Heart left ventricle (tissue), 16 donors: ENCODE results near the gene OR14A16. TPM values are rescaled to one million over a fixed set of nuclear protein-coding genes. Genes with fewer than 3 reads are reported as not detected.

Experiments used
- ATAC-seq, 4 donors: fragments of 200-7000 bp; cut with Tn5 transposase; one replicate each; pipeline ENCODE4 v1.9.1; 2020 to 2022; ENCODE audit warnings: moderate library complexity in 4 of 4, mild to moderate bottlenecking in 3 of 4, moderate number of reproducible peaks in 1 of 4
- DNase-seq, 5 donors: peaks; one replicate each; pipeline ENCODE4 v3.0.0-alpha.2; 2020
- H3K27ac ChIP-seq, 12 donors: fragments of 200-600 bp; sonication (generic) in 4 of 12; one replicate each; pipeline versions ENCODE4 v1.5.0 to v1.8.0; 2016 to 2022; ENCODE audit warnings: mild to moderate bottlenecking in 2 of 12
- H3K27me3 ChIP-seq, 9 donors: fragments of 200-600 bp; sonication (generic) in 2 of 9; one replicate each; pipeline versions ENCODE4 v1.5.1 to v1.8.0; 2016 to 2022; ENCODE audit warnings: mild to moderate bottlenecking in 3 of 9
- H3K36me3 ChIP-seq, 9 donors: fragments of 200-600 bp; sonication (generic) in 2 of 9; one replicate each; pipeline versions ENCODE4 v1.5.0 to v1.8.0; 2018 to 2022; ENCODE audit warnings: mild to moderate bottlenecking in 2 of 9
- H3K4me1 ChIP-seq, 12 donors: fragments of 200-600 bp; sonication (generic) in 4 of 12; one replicate each; pipeline versions ENCODE4 v1.5.0 to v1.8.0; 2016 to 2022; ENCODE audit warnings: mild to moderate bottlenecking in 3 of 12
- H3K4me3 ChIP-seq, 12 donors: fragments of 200-600 bp; sonication (generic) in 4 of 12; one replicate each; pipeline versions ENCODE4 v1.5.0 to v1.8.0; 2017 to 2022; ENCODE audit warnings: mild to moderate bottlenecking in 9 of 12, moderate library complexity in 4 of 12
- H3K9me3 ChIP-seq, 12 donors: fragments of 200-600 bp; sonication (generic) in 4 of 12; one replicate each; pipeline versions ENCODE4 v1.5.0 to v1.8.0; 2016 to 2022; ENCODE audit warnings: mild to moderate bottlenecking in 1 of 12
- POLR2A ChIP-seq, 2 donors: fragments of 450-650 bp; IDR thresholded peaks; one replicate each; pipeline ENCODE4 v1.6.1; 2017; ENCODE audit warnings: antibody characterized with exemption in 2 of 2, mild to moderate bottlenecking in 2 of 2, moderate library complexity in 2 of 2
- WGBS, 4 donors: extraction: QIAGEN DNeasy Blood & Tissue Kit in 2 of 4; methylation state at CpG; one replicate each; pipeline versions ENCODE4 v1.1.5 to v1.1.7; 2013 to 2018; 5-methylcytosine and 5-hydroxymethylcytosine counted together
- intact Hi-C, 10 donors: fragments of 100-400 bp; cut with DNase I; formaldehyde crosslinking; loops; one replicate each; pipeline versions ENCODE4 v1.11.1 to v1.14.2; 2022
- polyA plus RNA-seq, 2 donors: library from polyadenylated mRNA; stranded (reverse); fragments of 200-250 nt; gene quantifications; one replicate each; pipeline ENCODE4 v1.2.3, GENCODE V29; 2013
- total RNA-seq, 9 donors: library from RNA; depleted of rRNA in 2 of 9; stranded (reverse); fragments of >200 nt in 2 of 9; fragmentation: NEBNext Ultra II Directional in 3 of 9; extraction: Animal tissue kit (Norgen Biotek cat#: 25700) in 3 of 9; gene quantifications; one replicate each; pipeline versions ENCODE4 v1.1.0 to v1.2.4, GENCODE V29; 2016 to 2023
- TF ChIP-seq, protein P1 (sequence below), 12 donors: fragments of 200-600 bp; sonication (generic) in 4 of 12; IDR thresholded peaks; one replicate each; pipeline versions ENCODE4 v1.5.0 to v1.8.0; 2018 to 2022; ENCODE audit warnings: antibody characterized with exemption in 12 of 12, mild to moderate bottlenecking in 5 of 12
- donor health status: ischemic (EF 13 %, LVEDD 7.1; RV severe dilation, severe dysfunction).
- donor health status: healthy with polysubstance abuse.
- donor health status: DM: no; HTN: yes; CAD: no.
- donor health status: DM: no; HTN: no; CAD: no.
- donor health status: ischemic (EF 25% LVEDD 6.9; RV normal size, moderate dysfunction).
- donor health status: ischemic (EF 25% LVEDD 5.7; RV mildly dilated, moderate dysfunction).
- donor health status: healthy.
- donor health status: DM: yes; HTN: yes; CAD: no.
- donor health status: ischemic (EF 35%, LVEDD 5.7; RV mildly dilated, moderate dysfunction).
- donor health status: nonischemic (EF 11% LVEDD 7.7; RV severe dilation, severe dysfunction).
- donor health status: DM: yes; HTN: yes; CAD: no.
- donor health status: PGD.
- donor health status: ischemic (EF 29% LVEDD 5.4; RV normal size, mild dysfunction).
- donor health status: nonischemic (EF 23%, LVEDD 6.1; RV moderate dilation, normal function).

OR14A16 gene
- total and polyA plus RNA-seq, 11 donors: not detected

DNA sequence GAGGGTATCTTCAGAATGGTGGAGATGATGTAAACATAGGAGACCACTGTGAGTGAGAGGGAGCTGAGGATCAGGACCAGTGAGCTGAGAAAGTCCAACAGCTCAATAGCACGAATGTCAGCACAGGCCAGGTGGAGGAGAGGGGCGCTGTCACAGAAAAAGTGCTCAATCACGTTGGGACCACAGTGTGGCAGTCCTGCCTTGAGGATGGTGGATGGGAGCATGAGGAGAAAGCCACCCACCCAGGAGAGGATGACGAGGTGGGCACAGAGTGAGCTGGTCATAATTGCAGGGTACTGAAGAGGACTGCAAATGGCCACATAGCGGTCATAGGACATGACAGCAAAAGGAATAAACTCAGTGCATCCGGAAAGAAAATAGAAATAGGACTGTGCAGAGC is 9.7 kb upstream of the OR14A16 start:
- Histone ChIP-seq H3K4me3 (no peak overlapping the region), H3K9me3 (no peaks in the 10 kb centered on the region), H3K4me1 (no peaks in the 10 kb centered on the region), H3K36me3 (no peaks in the 10 kb centered on the region), H3K27me3 (no peaks in the 10 kb centered on the region), H3K27ac (no peak overlapping the region)
- TF ChIP-seq, protein P1, sequence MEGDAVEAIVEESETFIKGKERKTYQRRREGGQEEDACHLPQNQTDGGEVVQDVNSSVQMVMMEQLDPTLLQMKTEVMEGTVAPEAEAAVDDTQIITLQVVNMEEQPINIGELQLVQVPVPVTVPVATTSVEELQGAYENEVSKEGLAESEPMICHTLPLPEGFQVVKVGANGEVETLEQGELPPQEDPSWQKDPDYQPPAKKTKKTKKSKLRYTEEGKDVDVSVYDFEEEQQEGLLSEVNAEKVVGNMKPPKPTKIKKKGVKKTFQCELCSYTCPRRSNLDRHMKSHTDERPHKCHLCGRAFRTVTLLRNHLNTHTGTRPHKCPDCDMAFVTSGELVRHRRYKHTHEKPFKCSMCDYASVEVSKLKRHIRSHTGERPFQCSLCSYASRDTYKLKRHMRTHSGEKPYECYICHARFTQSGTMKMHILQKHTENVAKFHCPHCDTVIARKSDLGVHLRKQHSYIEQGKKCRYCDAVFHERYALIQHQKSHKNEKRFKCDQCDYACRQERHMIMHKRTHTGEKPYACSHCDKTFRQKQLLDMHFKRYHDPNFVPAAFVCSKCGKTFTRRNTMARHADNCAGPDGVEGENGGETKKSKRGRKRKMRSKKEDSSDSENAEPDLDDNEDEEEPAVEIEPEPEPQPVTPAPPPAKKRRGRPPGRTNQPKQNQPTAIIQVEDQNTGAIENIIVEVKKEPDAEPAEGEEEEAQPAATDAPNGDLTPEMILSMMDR (IDR thresholded peaks at IDR 0.05): no peak
- TF ChIP-seq POLR2A (IDR thresholded peaks at IDR 0.05): no peak
- intact Hi-C loops: no loop called here
- WGBS, 4 donors: 58 to 68% (median 63%) methylated on average over 6 of the region's 6 CpGs
- DNase-seq (no peak), ATAC-seq (no peak)

DNA sequence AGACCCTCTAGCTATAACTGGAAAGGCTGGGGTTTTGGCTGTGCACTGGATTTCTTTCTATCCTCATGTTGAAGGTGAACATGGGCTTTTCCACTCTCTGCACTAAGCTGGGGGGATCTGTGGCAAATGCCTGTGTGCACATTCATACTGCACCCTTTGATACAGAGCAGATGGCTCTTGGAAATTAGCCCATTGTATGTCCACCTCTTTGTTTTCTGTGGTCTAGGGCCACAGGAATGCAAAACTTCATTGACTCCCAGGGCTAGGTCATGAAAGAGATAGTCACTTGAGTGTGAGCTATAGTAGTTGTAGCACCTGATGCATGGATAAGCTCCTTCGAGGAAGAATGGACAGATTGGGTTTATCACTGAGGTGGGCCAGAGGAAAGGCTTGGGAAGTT is 5.7 kb upstream of the OR14A16 start:
- no peaks in the 10 kb centered on the region for H3K36me3 ChIP-seq
- no peak for ATAC-seq
- no peaks in the 10 kb centered on the region for H3K4me1 ChIP-seq
- 0 to 42% (median 34%) methylated on average over 1 of the region's 1 CpG for WGBS, 4 donors
- H3K4me3 ChIP-seq: no peak overlapping the region
- TF ChIP-seq, protein P1 (IDR thresholded peaks at IDR 0.05): no peak
- TF ChIP-seq POLR2A (IDR thresholded peaks at IDR 0.05): no peak
- no peaks in the 10 kb centered on the region for H3K9me3 ChIP-seq
- intact Hi-C loops: no loop called here
- no peak for DNase-seq
- H3K27ac ChIP-seq: no peak overlapping the region
- H3K27me3 ChIP-seq: no peaks in the 10 kb centered on the region

- H3K27ac ChIP-seq: no peak overlapping the region
- WGBS, 4 donors: 74 to 91% (median 84%) methylated on average over 13 of the region's 13 CpGs
- H3K4me3 ChIP-seq: no peak overlapping the region
- H3K27me3 ChIP-seq: no peaks in the 10 kb centered on the region
- no peaks in the 10 kb centered on the region for H3K36me3 ChIP-seq
- no peaks in the 10 kb centered on the region for H3K4me1 ChIP-seq
- no peak for ATAC-seq
- intact Hi-C loops: no loop called here
- TF ChIP-seq, protein P1 (IDR thresholded peaks at IDR 0.05): no peak
- no peaks in the 10 kb centered on the region for H3K9me3 ChIP-seq
- DNase-seq: no peak
Observed at GRCh38 chr1:247825362-247825761, 1.4 kb upstream of the OR14A16 start.

DNA sequence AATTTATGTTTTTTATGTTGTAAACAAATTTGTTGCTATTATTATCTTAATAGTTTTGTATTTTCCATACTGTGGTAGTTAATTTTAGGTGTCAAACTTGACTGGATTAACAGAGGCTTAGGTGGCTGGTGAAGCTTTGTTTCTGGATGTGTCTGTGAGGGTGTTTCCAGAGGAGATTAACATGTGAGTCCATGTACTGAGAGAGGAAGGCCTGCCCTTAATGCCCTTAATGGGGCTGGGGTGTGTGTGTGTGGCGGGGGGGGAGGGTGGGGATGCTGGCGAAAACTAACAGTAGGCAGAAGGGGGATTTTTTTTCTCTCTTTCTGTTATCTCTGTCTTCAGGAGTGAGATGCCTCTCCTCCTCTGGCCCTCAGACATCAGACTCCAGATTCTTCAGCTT is 1.9 kb downstream of the OR14A16 start:
- Histone ChIP-seq H3K36me3 (no peaks in the 10 kb centered on the region), H3K4me3 (no peak overlapping the region), H3K4me1 (no peaks in the 10 kb centered on the region), H3K27me3 (no peaks in the 10 kb centered on the region), H3K9me3 (no peaks in the 10 kb centered on the region), H3K27ac (no peak overlapping the region)
- ATAC-seq: no peak
- no peak for DNase-seq
- TF ChIP-seq POLR2A (IDR thresholded peaks at IDR 0.05): no peak
- TF ChIP-seq, protein P1 (IDR thresholded peaks at IDR 0.05): no peak
- intact Hi-C loops: no loop called here
- 33 to 73% (median 44%) methylated on average over 1 to 2 of the region's 2 CpGs for WGBS, 4 donors
